ENCODE results near the gene CLDN18.

CLDN18 gene

DNA sequence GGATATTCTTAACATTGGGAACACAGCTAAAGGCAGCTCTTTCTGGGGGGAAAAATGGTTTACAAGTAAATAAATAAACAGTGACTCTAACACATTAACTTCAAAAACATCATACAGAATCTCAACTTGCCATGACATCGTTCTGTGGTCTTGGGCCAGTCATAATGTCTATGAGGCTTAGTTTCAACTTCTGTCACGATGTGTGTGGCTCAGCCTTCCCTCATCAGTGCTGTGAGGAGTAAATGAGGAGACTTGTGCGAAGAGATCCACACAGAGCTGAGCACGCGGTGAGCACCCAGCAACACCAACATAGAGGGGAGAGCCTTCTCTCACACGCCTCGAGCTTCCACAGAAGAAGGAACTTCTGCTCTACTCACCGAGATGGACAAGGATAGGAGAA, 56.4 kb downstream of the CLDN18 start:
- Histone ChIP-seq H2AFZ (ENCODE audit: low read depth, low read length) (no peak overlapping the region), H4K20me1 (ENCODE audit: insufficient read depth, low read length) (no peaks in the 10 kb centered on the region), H3K27me3 (ENCODE audit: insufficient read depth, low read length, poor library complexity) (no peaks in the 10 kb centered on the region), H3K4me2 (ENCODE audit: insufficient read depth, low read length) (no peak overlapping the region), H3K9ac (ENCODE audit: low read depth, low read length) (no peak overlapping the region), H3K9me3 (ENCODE audit: insufficient read depth, low read length, severe bottlenecking) (no peaks in the 10 kb centered on the region), H3K27ac (ENCODE audit: low read length) (no peak overlapping the region), H3K79me2 (ENCODE audit: insufficient read depth, low read length) (no peaks in the 10 kb centered on the region), H3K36me3 (ENCODE audit: insufficient read depth, low read length) (no peaks in the 10 kb centered on the region), H3K4me3 (ENCODE audit: low read depth in 1 of 2, low read length in 2 of 2) (no peak overlapping the region), H3K4me1 (ENCODE audit: insufficient read depth, low read length) (no peaks in the 10 kb centered on the region)
- no peak for ATAC-seq (ENCODE audit: insufficient read depth, low read depth)
- no peak for DNase-seq
- TF ChIP-seq, protein P1, sequence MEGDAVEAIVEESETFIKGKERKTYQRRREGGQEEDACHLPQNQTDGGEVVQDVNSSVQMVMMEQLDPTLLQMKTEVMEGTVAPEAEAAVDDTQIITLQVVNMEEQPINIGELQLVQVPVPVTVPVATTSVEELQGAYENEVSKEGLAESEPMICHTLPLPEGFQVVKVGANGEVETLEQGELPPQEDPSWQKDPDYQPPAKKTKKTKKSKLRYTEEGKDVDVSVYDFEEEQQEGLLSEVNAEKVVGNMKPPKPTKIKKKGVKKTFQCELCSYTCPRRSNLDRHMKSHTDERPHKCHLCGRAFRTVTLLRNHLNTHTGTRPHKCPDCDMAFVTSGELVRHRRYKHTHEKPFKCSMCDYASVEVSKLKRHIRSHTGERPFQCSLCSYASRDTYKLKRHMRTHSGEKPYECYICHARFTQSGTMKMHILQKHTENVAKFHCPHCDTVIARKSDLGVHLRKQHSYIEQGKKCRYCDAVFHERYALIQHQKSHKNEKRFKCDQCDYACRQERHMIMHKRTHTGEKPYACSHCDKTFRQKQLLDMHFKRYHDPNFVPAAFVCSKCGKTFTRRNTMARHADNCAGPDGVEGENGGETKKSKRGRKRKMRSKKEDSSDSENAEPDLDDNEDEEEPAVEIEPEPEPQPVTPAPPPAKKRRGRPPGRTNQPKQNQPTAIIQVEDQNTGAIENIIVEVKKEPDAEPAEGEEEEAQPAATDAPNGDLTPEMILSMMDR (IDR thresholded peaks at IDR 0.05; ENCODE audit: borderline replicate concordance, extremely low read depth, low read length, poor library complexity, severe bottlenecking) = no peak
- no peak for TF ChIP-seq EZH2 (IDR thresholded peaks at IDR 0.05; ENCODE audit: borderline replicate concordance, low read depth, low read length, severe bottlenecking)

DNA sequence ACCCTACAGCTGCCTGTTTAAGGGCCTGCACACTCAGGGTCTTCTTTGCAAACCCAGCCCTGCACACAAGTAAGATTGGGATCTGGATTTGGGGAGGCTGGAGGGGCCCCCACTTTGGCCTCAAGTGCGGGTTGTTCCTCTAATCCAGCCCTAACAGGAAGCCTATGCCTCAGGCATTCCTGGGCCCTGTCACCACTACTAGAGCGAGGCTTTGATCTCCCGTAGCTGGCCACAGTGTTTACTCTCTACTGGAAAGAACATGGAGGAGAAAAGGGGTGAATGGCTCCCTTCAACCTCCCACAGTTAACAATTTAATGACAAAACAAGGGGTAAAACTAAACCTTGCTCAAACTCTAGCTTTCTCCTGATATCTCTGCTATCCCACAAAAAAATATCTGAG, 57.0 kb downstream of the CLDN18 start:
- no peak overlapping the region for H3K4me3 ChIP-seq (ENCODE audit: low read depth in 1 of 2, low read length in 2 of 2)
- ATAC-seq (ENCODE audit: insufficient read depth, low read depth) (no peak), DNase-seq (no peak)
- H3K36me3 ChIP-seq (ENCODE audit: insufficient read depth, low read length) = no peaks in the 10 kb centered on the region
- H3K27ac ChIP-seq (ENCODE audit: low read length) = no peak overlapping the region
- no peak overlapping the region for H3K4me2 ChIP-seq (ENCODE audit: insufficient read depth, low read length)
- TF ChIP-seq, protein P1 (IDR thresholded peaks at IDR 0.05; ENCODE audit: borderline replicate concordance, extremely low read depth, low read length, poor library complexity, severe bottlenecking) = no peak
- TF ChIP-seq EZH2 (IDR thresholded peaks at IDR 0.05; ENCODE audit: borderline replicate concordance, low read depth, low read length, severe bottlenecking) = no peak
- no peaks in the 10 kb centered on the region for H4K20me1 ChIP-seq (ENCODE audit: insufficient read depth, low read length)
- no peak overlapping the region for H3K9ac ChIP-seq (ENCODE audit: low read depth, low read length)
- no peaks in the 10 kb centered on the region for H3K27me3 ChIP-seq (ENCODE audit: insufficient read depth, low read length, poor library complexity)
- no peaks in the 10 kb centered on the region for H3K4me1 ChIP-seq (ENCODE audit: insufficient read depth, low read length)
- H3K79me2 ChIP-seq (ENCODE audit: insufficient read depth, low read length) = no peaks in the 10 kb centered on the region
- H2AFZ ChIP-seq (ENCODE audit: low read depth, low read length) = no peak overlapping the region
- no peaks in the 10 kb centered on the region for H3K9me3 ChIP-seq (ENCODE audit: insufficient read depth, low read length, severe bottlenecking)

DNA sequence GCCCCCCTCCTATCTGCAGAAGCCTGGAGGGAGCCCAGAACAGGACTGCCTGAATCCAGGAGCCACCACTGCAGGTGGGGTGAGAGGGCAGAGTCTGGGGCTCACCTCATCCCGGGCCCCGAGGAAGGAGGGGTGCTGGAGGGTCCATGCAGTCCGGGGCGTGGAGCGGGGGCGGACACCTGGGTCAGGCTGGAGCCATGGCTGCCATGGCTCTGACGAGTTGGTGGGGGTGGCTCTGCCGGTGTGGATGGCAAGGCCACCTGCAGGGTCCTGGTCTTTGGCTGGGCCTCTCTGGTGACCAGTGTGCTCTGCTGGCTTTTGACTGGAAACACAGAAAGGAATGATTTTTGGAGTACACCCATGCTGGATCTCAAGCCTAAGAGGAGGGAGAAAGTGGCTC, 58.1 kb downstream of the CLDN18 start:
- TF ChIP-seq, protein P1 (IDR thresholded peaks at IDR 0.05; ENCODE audit: borderline replicate concordance, extremely low read depth, low read length, poor library complexity, severe bottlenecking) = no peak
- TF ChIP-seq EZH2 (IDR thresholded peaks at IDR 0.05; ENCODE audit: borderline replicate concordance, low read depth, low read length, severe bottlenecking) = no peak

More for the DNA sequence above, 58.1 kb downstream of the CLDN18 start:
- no peaks in the 10 kb centered on the region for H3K79me2 ChIP-seq (ENCODE audit: insufficient read depth, low read length)
- no peak overlapping the region for H2AFZ ChIP-seq (ENCODE audit: low read depth, low read length)
- DNase-seq (no peak), ATAC-seq (ENCODE audit: insufficient read depth, low read depth) (no peak)
- H3K9ac ChIP-seq (ENCODE audit: low read depth, low read length) = no peak overlapping the region
- H4K20me1 ChIP-seq (ENCODE audit: insufficient read depth, low read length) = no peaks in the 10 kb centered on the region
- H3K4me3 ChIP-seq (ENCODE audit: low read depth in 1 of 2, low read length in 2 of 2) = no peak overlapping the region
- no peaks in the 10 kb centered on the region for H3K9me3 ChIP-seq (ENCODE audit: insufficient read depth, low read length, severe bottlenecking)
- H3K4me2 ChIP-seq (ENCODE audit: insufficient read depth, low read length) = no peak overlapping the region
- no peaks in the 10 kb centered on the region for H3K4me1 ChIP-seq (ENCODE audit: insufficient read depth, low read length)
- no peaks in the 10 kb centered on the region for H3K36me3 ChIP-seq (ENCODE audit: insufficient read depth, low read length)
- no peak overlapping the region for H3K27ac ChIP-seq (ENCODE audit: low read length)
- no peaks in the 10 kb centered on the region for H3K27me3 ChIP-seq (ENCODE audit: insufficient read depth, low read length, poor library complexity)

All from DND-41 (cell line).